Measurements from ENCODE around the gene CARM1. TPM values are rescaled to one million over a fixed set of nuclear protein-coding genes. Genes with fewer than 3 reads are reported as not detected.

The CARM1 gene
- total RNA-seq (2022) (49.5 and 51.7 TPM in 2 replicates), Bru-seq, nascent RNA (percentile 54 among the genes with signal in this experiment), BruChase-seq, experiment 1, labeled RNA remaining after a 6-hour chase (percentile 71 among the genes with signal in this experiment), BruChase-seq, experiment 2, labeled RNA remaining after a 2-hour chase (percentile 57 among the genes with signal in this experiment)
- long read RNA-seq, transcript CARM1-202 (15 exons, 2,722 nt): major isoform, 153 of 196 reads
- long read RNA-seq, transcript CARM1-201 (16 exons, 3,330 nt): minor isoform, 19 of 196 reads
- long read RNA-seq, partial matches to known transcripts: 8 of 196 reads
- long read RNA-seq, other reads (novel, unspliced or antisense): 16 of 196 reads

DNA sequence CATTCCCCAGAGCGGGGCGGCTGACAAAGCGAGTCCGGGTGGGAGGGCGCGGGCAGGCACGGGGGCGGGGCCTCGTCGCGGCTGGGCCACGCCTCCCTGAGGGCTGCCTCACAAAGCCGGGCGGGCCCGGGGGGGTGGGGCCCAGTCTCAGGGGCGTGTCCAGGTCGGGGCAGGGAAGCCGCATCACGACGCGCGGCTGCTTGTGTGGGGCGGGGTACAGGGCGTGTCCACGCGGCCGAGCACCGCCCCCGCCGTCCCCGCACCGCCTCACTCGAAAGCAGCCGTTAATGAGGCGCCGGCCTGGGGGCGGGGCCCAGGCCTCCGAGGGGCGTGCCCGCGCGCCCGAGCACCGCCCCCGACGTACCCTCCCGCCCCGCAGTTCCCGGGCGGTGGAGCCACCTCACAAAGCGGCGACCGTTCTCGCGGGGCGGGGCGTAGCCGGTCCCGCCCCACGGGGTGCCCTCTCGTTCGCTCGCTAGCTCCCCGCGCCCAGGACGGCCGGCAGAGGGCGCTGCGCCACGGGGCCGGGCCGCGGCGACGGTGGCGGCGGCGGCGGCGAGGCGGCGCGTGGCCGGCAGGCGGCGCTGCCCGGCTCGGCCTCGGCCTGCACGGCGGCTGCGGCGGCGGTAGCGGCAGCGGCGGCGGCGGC, at the start of gene CARM1:
Gene CARM1, plus strand, starts transcription at position 599 of the 649 bp plus-strand sequence. CDS start 150 bp downstream, outside the sequence.
- no TSS peak for BruUV-seq (replicated peaks)
- ChIA-PET POLR2A (interaction anchor here (0.6 to 3.7 kb wide), 4 partner anchors 9 to 59 kb away, joined by 3 to 29 read pairs (median 8); partner anchors contain the start of gene TMED1), CTCF (interaction anchor here (0.6 to 0.8 kb wide), 8 partner anchors 9 to 1804 kb away, joined by 3 to 7 read pairs (median 4); partner anchors contain the start of gene TMED1)
- Mint-ChIP-seq H3K27me3 (ENCODE audit: insufficient read depth, unreplicated experiment) (no peaks in the 10 kb centered on the region), H3K36me3 (ENCODE audit: insufficient read depth, unreplicated experiment) (peaks cover 7% of the 10 kb centered on the region), H3K4me1 (ENCODE audit: insufficient read depth, unreplicated experiment) (no peaks in the 10 kb centered on the region), H3K27ac (ENCODE audit: low read depth, unreplicated experiment) (peak within 1 kb of the TSS; percentile 75), H3K4me3 (ENCODE audit: unreplicated experiment) (peak within 1 kb of the TSS; percentile 75), H3K9me3 (ENCODE audit: unreplicated experiment) (no peaks in the 10 kb centered on the region)
- TF ChIP-seq CTCF (IDR thresholded peaks at IDR 0.05; ENCODE audit: unreplicated experiment): peak; percentile 52
- intact Hi-C loops (cut with micrococcal nuclease): loop anchor here (1.0 to 5.0 kb wide), 2 partner anchors 28 to 46 kb away; no protein-coding TSS in a partner anchor
- DNase-seq (ENCODE audit: unreplicated experiment): peak; percentile 98

- no peaks in the 10 kb centered on the region for H3K4me1 Mint-ChIP-seq (ENCODE audit: insufficient read depth, unreplicated experiment)
- no peak overlapping the region for H3K4me3 Mint-ChIP-seq (ENCODE audit: unreplicated experiment)
- no peaks in the 10 kb centered on the region for H3K9me3 Mint-ChIP-seq (ENCODE audit: unreplicated experiment)
- ChIA-PET CTCF (interaction anchor here (1.0 kb wide), 1 partner anchor 243 kb away, joined by 5 read pairs; no protein-coding TSS in a partner anchor), POLR2A (no interaction called here)
- DNase-seq (ENCODE audit: unreplicated experiment): no peak
- TF ChIP-seq CTCF (IDR thresholded peaks at IDR 0.05; ENCODE audit: unreplicated experiment): no peak
- no TSS peak for BruUV-seq (replicated peaks)
- no peaks in the 10 kb centered on the region for H3K27me3 Mint-ChIP-seq (ENCODE audit: insufficient read depth, unreplicated experiment)
- peaks cover 62% of the 10 kb centered on the region for H3K36me3 Mint-ChIP-seq (ENCODE audit: insufficient read depth, unreplicated experiment)
- intact Hi-C loops (cut with micrococcal nuclease): no loop called here
- H3K27ac Mint-ChIP-seq (ENCODE audit: low read depth, unreplicated experiment): no peak overlapping the region
Measured at GRCh38 chr19:10823690-10824089, 47.7 kb upstream of the CARM1 start.

DNA sequence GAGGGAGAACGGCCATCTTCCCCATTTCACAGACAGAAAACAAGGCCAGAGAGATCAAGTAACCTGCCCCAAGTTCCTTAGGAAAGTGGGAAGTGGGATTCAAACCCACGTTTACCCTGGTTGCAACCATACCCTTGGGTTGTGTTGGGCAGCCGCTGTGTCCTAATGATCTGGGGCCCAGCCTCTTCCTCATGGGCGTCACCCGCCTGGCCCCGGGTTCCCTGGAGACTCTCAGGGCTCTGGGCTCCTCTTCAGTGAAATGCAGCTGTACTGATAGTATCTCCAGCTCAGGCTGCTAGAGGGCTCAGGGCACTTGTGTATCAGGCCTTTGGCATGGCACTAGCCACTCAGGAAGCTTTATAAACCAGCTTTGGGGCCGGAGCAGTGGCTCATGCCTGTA, 45.1 kb upstream of the CARM1 start:
- DNase-seq (ENCODE audit: unreplicated experiment): no peak
- Mint-ChIP-seq H3K4me1 (ENCODE audit: insufficient read depth, unreplicated experiment) (no peaks in the 10 kb centered on the region), H3K36me3 (ENCODE audit: insufficient read depth, unreplicated experiment) (peaks cover 62% of the 10 kb centered on the region), H3K4me3 (ENCODE audit: unreplicated experiment) (no peak overlapping the region), H3K9me3 (ENCODE audit: unreplicated experiment) (no peaks in the 10 kb centered on the region), H3K27ac (ENCODE audit: low read depth, unreplicated experiment) (no peak overlapping the region), H3K27me3 (ENCODE audit: insufficient read depth, unreplicated experiment) (no peaks in the 10 kb centered on the region)
- intact Hi-C loops (cut with micrococcal nuclease): no loop called here
- no peak for TF ChIP-seq CTCF (IDR thresholded peaks at IDR 0.05; ENCODE audit: unreplicated experiment)
- ChIA-PET CTCF (interaction anchor here (0.5 kb wide), 1 partner anchor 33 kb away, joined by 4 read pairs; no protein-coding TSS in a partner anchor), POLR2A (no interaction called here)
- no TSS peak for BruUV-seq (replicated peaks)

GRCh38 chr19:10826846-10827245, 44.5 kb upstream of the CARM1 start:
- H3K27me3 Mint-ChIP-seq (ENCODE audit: insufficient read depth, unreplicated experiment): no peaks in the 10 kb centered on the region
- H3K4me1 Mint-ChIP-seq (ENCODE audit: insufficient read depth, unreplicated experiment): no peaks in the 10 kb centered on the region
- no peak for DNase-seq (ENCODE audit: unreplicated experiment)
- peaks cover 62% of the 10 kb centered on the region for H3K36me3 Mint-ChIP-seq (ENCODE audit: insufficient read depth, unreplicated experiment)
- no TSS peak for BruUV-seq (replicated peaks)
- H3K4me3 Mint-ChIP-seq (ENCODE audit: unreplicated experiment): no peak overlapping the region
- intact Hi-C loops (cut with micrococcal nuclease): no loop called here
- no peak for TF ChIP-seq CTCF (IDR thresholded peaks at IDR 0.05; ENCODE audit: unreplicated experiment)
- POLR2A ChIA-PET: no interaction called here
- no peaks in the 10 kb centered on the region for H3K9me3 Mint-ChIP-seq (ENCODE audit: unreplicated experiment)
- CTCF ChIA-PET: interaction anchor here (0.5 kb wide), 1 partner anchor 34 kb away, joined by 4 read pairs; no protein-coding TSS in a partner anchor
- H3K27ac Mint-ChIP-seq (ENCODE audit: low read depth, unreplicated experiment): no peak overlapping the region
